H1 (cell line): ENCODE data around the gene PLEKHO1. TPM values are rescaled to one million over a fixed set of nuclear protein-coding genes. Genes with fewer than 3 reads are reported as not detected.
"Not testable (repeated sequence)": the region's sequence is repeated elsewhere in the genome, so short reads cannot be mapped to it uniquely, and the experiment has no call there.

Experiments used
- CTCF ChIA-PET: fragments of 300-600 bp; sonication (Branson Sonifier 250); formaldehyde crosslinking; loops from one replicate; lab custom pipeline; 2021; ENCODE audit not compliant: partially characterized antibody; lab: Charles Lee
- POLR2A ChIA-PET: fragments of 300-600 bp; sonication (Branson Sonifier 250); formaldehyde crosslinking; loops from one replicate; lab custom pipeline; 2021; ENCODE audit warnings: inconsistent platforms; ENCODE audit not compliant: partially characterized antibody; lab: Charles Lee
- DNase-seq, 2 experiments: peaks; one replicate each; pipeline versions ENCODE4 v3.0.0 to v3.0.0-alpha.2; 2010 to 2022; ENCODE audit warnings: low spot score in 2 of 2, low read depth in 1 of 2, mixed read lengths in 1 of 2
- FAIRE-seq: peaks from 2 replicates; lab custom pipeline; 2011; peaks lifted over from hg19 to GRCh38; lab: Jason Lieb, UNC
- H2AFZ ChIP-seq: 2 replicates; pipeline ENCODE4 v1.8.1; 2012; ENCODE audit warnings: low read length, inconsistent platforms
- H2AK5ac ChIP-seq: 2 replicates; pipeline ENCODE4 v1.6.1; 2013; ENCODE audit warnings: low read depth, low read length
- H2BK120ac ChIP-seq: replicated peaks from 2 replicates; pipeline ENCODE3; 2013; ENCODE audit warnings: low read depth, low read length, inconsistent platforms
- H2BK12ac ChIP-seq: 2 replicates; pipeline ENCODE4 v1.6.1; 2013; ENCODE audit warnings: low read depth, low read length
- H2BK15ac ChIP-seq: 2 replicates; pipeline ENCODE4 v1.6.1; 2013; ENCODE audit warnings: low read length
- H2BK20ac ChIP-seq: 2 replicates; pipeline ENCODE4 v1.6.1; 2013; ENCODE audit warnings: low read length
- H2BK5ac ChIP-seq: 2 replicates; pipeline ENCODE4 v1.6.1; 2013; ENCODE audit warnings: low read depth, low read length
- H3K14ac ChIP-seq: 2 replicates; pipeline ENCODE4 v1.6.1; 2013; ENCODE audit warnings: inconsistent platforms; ENCODE audit not compliant: insufficient read length
- H3K18ac ChIP-seq: 2 replicates; pipeline ENCODE4 v1.6.1; 2013; ENCODE audit warnings: low read length; ENCODE audit errors: extremely low read depth
- H3K23ac ChIP-seq: 2 replicates; pipeline ENCODE4 v1.6.1; 2013; ENCODE audit warnings: inconsistent platforms; ENCODE audit not compliant: insufficient read length
- H3K23me2 ChIP-seq: 2 replicates; pipeline ENCODE4 v1.6.1; 2013; ENCODE audit warnings: low read depth, low read length
- H3K27ac ChIP-seq: 2 replicates; pipeline ENCODE4 v1.6.1; 2011; ENCODE audit warnings: low read depth, low read length, inconsistent platforms
- H3K27me3 ChIP-seq, 4 experiments: replicated peaks in 1 of 4; 1 replicate in 1 of 4; 2 replicates in 3 of 4; pipeline versions ENCODE4 v1.6.1 to v1.8.1; 2011 to 2013; ENCODE audit warnings: low read length in 3 of 4, mild to moderate bottlenecking in 3 of 4, inconsistent platforms in 2 of 4, mixed read lengths in 2 of 4, moderate library complexity in 1 of 4; ENCODE audit not compliant: control insufficient read depth in 3 of 4, insufficient read depth in 3 of 4; ENCODE audit errors: extremely low read depth in 1 of 4
- H3K36me3 ChIP-seq, 4 experiments: 2 replicates each; pipeline versions ENCODE4 v1.6.1 to v1.8.1; 2011 to 2013; ENCODE audit warnings: mild to moderate bottlenecking in 4 of 4, low read length in 3 of 4, moderate library complexity in 2 of 4, control low read depth in 1 of 4, inconsistent platforms in 1 of 4; ENCODE audit not compliant: insufficient read depth in 4 of 4, control insufficient read depth in 2 of 4
- H3K4ac ChIP-seq: replicated peaks from 2 replicates; pipeline ENCODE3; 2013; ENCODE audit warnings: low read length, low read depth, mixed read lengths, inconsistent platforms; ENCODE audit not compliant: insufficient read length
- H3K4me1 ChIP-seq, 4 experiments: replicated peaks in 1 of 4; 1 replicate in 1 of 4; 2 replicates in 3 of 4; pipeline versions ENCODE4 v1.6.1 to v1.8.1; 2011 to 2013; ENCODE audit warnings: low read length in 3 of 4, inconsistent platforms in 2 of 4, mixed read lengths in 1 of 4; ENCODE audit not compliant: insufficient read depth in 4 of 4, control insufficient read depth in 3 of 4
- H3K4me2 ChIP-seq, 2 experiments: 2 replicates each; pipeline versions ENCODE4 v1.6.1 to v1.8.1; 2011 to 2013; ENCODE audit warnings: low read depth in 2 of 2, low read length in 2 of 2, control low read depth in 1 of 2, inconsistent platforms in 1 of 2, mild to moderate bottlenecking in 1 of 2; ENCODE audit not compliant: insufficient read depth in 1 of 2
- H3K4me3 ChIP-seq, 4 experiments: fragments of 200-600, 300-600 bp in 1 of 4; sonication (generic), shearing (Covaris generic), sonication (Bioruptor Twin) in 1 of 4; 2 replicates each; pipeline versions ENCODE4 v1.5.1 to v1.8.1; 2011 to 2016; ENCODE audit warnings: low read length in 4 of 4, low read depth in 3 of 4, control low read depth in 2 of 4, inconsistent platforms in 2 of 4, mild to moderate bottlenecking in 2 of 4, mixed read lengths in 1 of 4, moderate library complexity in 1 of 4; ENCODE audit not compliant: insufficient read depth in 2 of 4; ENCODE audit errors: extremely low read depth in 1 of 4
- H3K56ac ChIP-seq: replicated peaks from 2 replicates; pipeline ENCODE3; 2013; ENCODE audit warnings: low read depth, mild to moderate bottlenecking, mixed read lengths, low read length, inconsistent platforms; ENCODE audit not compliant: insufficient read length
- H3K79me1 ChIP-seq: 2 replicates; pipeline ENCODE4 v1.6.1; 2013; ENCODE audit warnings: low read depth, low read length, control low read depth
- H3K79me2 ChIP-seq, 2 experiments: 2 replicates each; pipeline versions ENCODE4 v1.6.1 to v1.8.1; 2012 to 2013; ENCODE audit warnings: low read length in 2 of 2, mild to moderate bottlenecking in 2 of 2, inconsistent platforms in 1 of 2; ENCODE audit not compliant: insufficient read depth in 2 of 2, control insufficient read depth in 1 of 2
- H3K9ac ChIP-seq, 4 experiments: replicated peaks in 1 of 4; 1 replicate in 1 of 4; 2 replicates in 3 of 4; pipeline versions ENCODE4 v1.6.1 to v1.8.1; 2011 to 2013; ENCODE audit warnings: low read depth in 3 of 4, low read length in 3 of 4, control low read depth in 2 of 4, mild to moderate bottlenecking in 2 of 4, moderate library complexity in 2 of 4, inconsistent platforms in 1 of 4; ENCODE audit errors: extremely low read depth in 1 of 4
- H3K9me3 ChIP-seq, 2 experiments: 2 replicates each; pipeline versions ENCODE4 v1.6.1 to v1.8.1; 2012 to 2013; ENCODE audit warnings: mild to moderate bottlenecking in 2 of 2, moderate library complexity in 2 of 2, control low read depth in 1 of 2, inconsistent platforms in 1 of 2, low read depth in 1 of 2, low read length in 1 of 2, mixed read lengths in 1 of 2; ENCODE audit not compliant: insufficient read depth in 2 of 2
- H4K20me1 ChIP-seq, 2 experiments: replicated peaks in 1 of 2; 2 replicates each; pipeline versions ENCODE3 to v1.8.1; 2011 to 2013; ENCODE audit warnings: inconsistent platforms in 2 of 2, low read length in 2 of 2, mild to moderate bottlenecking in 1 of 2; ENCODE audit not compliant: insufficient read depth in 2 of 2, control insufficient read depth in 1 of 2
- H4K5ac ChIP-seq: 2 replicates; pipeline ENCODE4 v1.6.1; 2013; ENCODE audit warnings: low read length, low read depth, mixed read lengths, inconsistent platforms; ENCODE audit not compliant: insufficient read length
- H4K8ac ChIP-seq: 2 replicates; pipeline ENCODE4 v1.8.0; 2013; ENCODE audit warnings: mild to moderate bottlenecking, moderate library complexity, low read length, inconsistent platforms; ENCODE audit not compliant: insufficient read depth; ENCODE audit errors: extremely low read depth
- H4K91ac ChIP-seq: replicated peaks from 2 replicates; pipeline ENCODE3; 2013; ENCODE audit warnings: low read length, mixed read lengths, inconsistent platforms; ENCODE audit not compliant: insufficient read length
- WGBS, 2 experiments: shearing (Covaris generic) in 1 of 2; methylation state at CpG; one replicate each; pipeline versions ENCODE4 v1.1.6 to v1.1.7; 2013 to 2015; ENCODE audit warnings: low lambda C conversion rate in 2 of 2, mixed read lengths in 2 of 2, inconsistent platforms in 1 of 2, low coverage in 1 of 2, missing lambda C conversion rate in 1 of 2; ENCODE audit not compliant: insufficient replicate concordance in 2 of 2, insufficient coverage in 1 of 2, insufficient read length in 1 of 2; ENCODE audit errors: extremely low coverage in 1 of 2, missing lambda C conversion rate in 1 of 2; 5-methylcytosine and 5-hydroxymethylcytosine counted together
- polyA plus RNA-seq, 7 experiments: library from polyadenylated mRNA; depleted of rRNA in 3 of 7; stranded (reverse) in 5 of 7; unstranded in 2 of 7; fragments of >200 nt in 5 of 7; fragments of 200-250 nt in 2 of 7; gene quantifications; 1 replicate in 5 of 7; 2 replicates in 1 of 7; 4 replicates in 1 of 7; pipeline versions ENCODE4 v1.2.1 to v1.2.3, GENCODE V29; 2011 to 2013; ENCODE audit warnings: missing spikeins in 2 of 7, mixed read lengths in 2 of 7
- total RNA-seq: library from RNA; stranded (reverse); fragmentation: NEBNext Ultra II Directional; extraction: Animal tissue kit (Norgen Biotek cat#: 25700); gene quantifications from 2 replicates; pipeline ENCODE4 v1.2.1, GENCODE V29; 2021

PLEKHO1 gene
- total and polyA plus RNA-seq, 2 of the 8 experiments (the other 6 are each of a cell fraction or from before 2014, with no cell fraction given) = 23.2 to 37.0 TPM

GRCh38 chr1:150146016-150146415 is 3.7 kb upstream of the PLEKHO1 start:
- H3K4me2 ChIP-seq, FAIRE-seq, H4K5ac ChIP-seq, H3K9me3 ChIP-seq, H4K8ac ChIP-seq, H3K4ac ChIP-seq, DNase-seq, H3K27ac ChIP-seq, H3K79me1 ChIP-seq, H3K56ac ChIP-seq, H3K27me3 ChIP-seq, H3K18ac ChIP-seq, H2BK120ac ChIP-seq, H3K4me1 ChIP-seq, H2BK15ac ChIP-seq, H2AFZ ChIP-seq, H2BK12ac ChIP-seq, H3K14ac ChIP-seq, H3K23ac ChIP-seq, H3K79me2 ChIP-seq, H4K91ac ChIP-seq, H3K9ac ChIP-seq, H3K36me3 ChIP-seq, H2AK5ac ChIP-seq, H4K20me1 ChIP-seq, H3K4me3 ChIP-seq, H2BK20ac ChIP-seq, H2BK5ac ChIP-seq: not testable (repeated sequence)
- 90% methylated on average over 5 of the region's 5 CpGs; no CpG with 5 or more reads in 1 of the 2 experiments for WGBS, 2 experiments
- ChIA-PET CTCF (interaction anchor here (0.9 to 1.8 kb wide), 3 partner anchors 14 to 24 kb away, joined by 3 to 6 read pairs (median 3); no protein-coding TSS in a partner anchor), POLR2A (interaction anchor here (1.9 to 3.9 kb wide), 2 partner anchors 12 to 17 kb away, joined by 9 to 20 read pairs; no protein-coding TSS in a partner anchor)
- peaks cover 12% of the 10 kb centered on the region for H3K23me2 ChIP-seq
